Endothelial cell (in vitro differentiated cells): ENCODE data around the gene CCNG1. TPM values are rescaled to one million over a fixed set of nuclear protein-coding genes. Genes with fewer than 3 reads are reported as not detected.

ENCODE experiments used
- DNase-seq: peaks from one replicate; pipeline ENCODE4 v3.0.0; 2021; ENCODE audit warnings: low spot score
- H3K27ac Mint-ChIP-seq: one replicate; pipeline ENCODE4 v1.8.0; 2021; ENCODE audit warnings: mixed read lengths, inconsistent platforms; ENCODE audit not compliant: unreplicated experiment
- H3K27me3 Mint-ChIP-seq: one replicate; pipeline ENCODE4 v1.8.0; 2021; ENCODE audit warnings: mild to moderate bottlenecking, moderate library complexity, mixed read lengths, inconsistent platforms; ENCODE audit not compliant: unreplicated experiment
- H3K36me3 Mint-ChIP-seq: one replicate; pipeline ENCODE4 v1.8.0; 2021; ENCODE audit warnings: mild to moderate bottlenecking, low read depth, mixed read lengths, inconsistent platforms; ENCODE audit not compliant: unreplicated experiment
- H3K4me1 Mint-ChIP-seq: one replicate; pipeline ENCODE4 v1.8.0; 2021; ENCODE audit warnings: mild to moderate bottlenecking, mixed read lengths, inconsistent platforms; ENCODE audit not compliant: unreplicated experiment
- H3K4me3 Mint-ChIP-seq: one replicate; pipeline ENCODE4 v1.8.0; 2021; ENCODE audit warnings: mild to moderate bottlenecking, mixed read lengths, inconsistent platforms; ENCODE audit not compliant: unreplicated experiment
- H3K9me3 Mint-ChIP-seq: one replicate; pipeline ENCODE4 v1.8.0; 2021; ENCODE audit warnings: mixed read lengths, inconsistent platforms; ENCODE audit not compliant: unreplicated experiment
- total RNA-seq: library from RNA; stranded (reverse); fragmentation: NEBNext Ultra II Directional; extraction: Animal tissue kit (Norgen Biotek cat#: 25700); gene quantifications from one replicate; pipeline ENCODE4 v1.2.1, GENCODE V29; 2021; ENCODE audit not compliant: unreplicated experiment
- TF ChIP-seq, protein P1 (sequence below): fragments of 200-600 bp; sonication (generic); IDR thresholded peaks from one replicate; pipeline ENCODE4 v1.5.0; 2021; ENCODE audit warnings: antibody characterized with exemption; ENCODE audit not compliant: unreplicated experiment

CCNG1 gene
- total RNA-seq, 1 donor from 2014 or later = 360 TPM

DNA sequence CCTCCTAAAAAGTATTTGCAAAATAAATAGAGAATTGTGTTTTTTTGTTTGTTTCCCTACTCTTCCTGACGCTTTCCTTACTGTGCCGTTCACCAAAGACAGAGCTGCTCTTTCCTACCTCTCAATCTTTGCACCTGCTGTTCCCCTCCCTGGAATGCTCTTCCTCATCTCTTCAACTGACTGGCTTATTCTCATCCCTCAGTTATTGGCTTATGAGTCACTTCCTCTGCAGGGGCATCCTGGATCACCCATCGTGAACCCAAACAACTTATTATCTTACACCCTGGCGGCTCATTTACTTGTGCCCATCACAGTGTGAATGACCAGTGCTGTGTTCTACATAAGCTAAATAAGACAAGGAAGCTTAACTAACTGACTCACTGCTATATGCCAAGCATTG lies 36.1 kb upstream of the CCNG1 start:
- H3K4me1 Mint-ChIP-seq = peaks cover 17% of the 10 kb centered on the region

DNA sequence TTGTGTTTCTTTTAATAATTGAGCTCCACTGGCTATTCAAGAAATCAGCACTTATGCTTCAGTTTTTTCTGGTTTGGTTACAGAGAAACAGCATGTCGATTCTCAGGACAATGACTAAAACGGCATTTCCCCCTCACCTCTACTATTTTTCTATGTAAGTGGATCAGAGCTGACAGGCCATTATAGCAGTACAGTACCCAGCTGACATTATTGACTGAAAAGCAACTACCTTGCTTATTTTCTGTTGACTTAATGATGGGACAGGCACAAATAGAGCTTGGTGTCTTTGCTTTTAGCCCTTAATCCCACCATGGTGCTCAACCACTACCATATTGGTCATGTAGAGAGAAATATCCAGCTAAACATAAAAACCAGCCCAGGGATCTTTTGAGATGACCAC lies 35.4 kb upstream of the CCNG1 start:
- Mint-ChIP-seq H3K27ac (no peak overlapping the region), H3K36me3 (no peaks in the 10 kb centered on the region), H3K4me1 (peaks cover 22% of the 10 kb centered on the region), H3K4me3 (no peak overlapping the region), H3K27me3 (no peaks in the 10 kb centered on the region), H3K9me3 (no peaks in the 10 kb centered on the region)
- TF ChIP-seq, protein P1, sequence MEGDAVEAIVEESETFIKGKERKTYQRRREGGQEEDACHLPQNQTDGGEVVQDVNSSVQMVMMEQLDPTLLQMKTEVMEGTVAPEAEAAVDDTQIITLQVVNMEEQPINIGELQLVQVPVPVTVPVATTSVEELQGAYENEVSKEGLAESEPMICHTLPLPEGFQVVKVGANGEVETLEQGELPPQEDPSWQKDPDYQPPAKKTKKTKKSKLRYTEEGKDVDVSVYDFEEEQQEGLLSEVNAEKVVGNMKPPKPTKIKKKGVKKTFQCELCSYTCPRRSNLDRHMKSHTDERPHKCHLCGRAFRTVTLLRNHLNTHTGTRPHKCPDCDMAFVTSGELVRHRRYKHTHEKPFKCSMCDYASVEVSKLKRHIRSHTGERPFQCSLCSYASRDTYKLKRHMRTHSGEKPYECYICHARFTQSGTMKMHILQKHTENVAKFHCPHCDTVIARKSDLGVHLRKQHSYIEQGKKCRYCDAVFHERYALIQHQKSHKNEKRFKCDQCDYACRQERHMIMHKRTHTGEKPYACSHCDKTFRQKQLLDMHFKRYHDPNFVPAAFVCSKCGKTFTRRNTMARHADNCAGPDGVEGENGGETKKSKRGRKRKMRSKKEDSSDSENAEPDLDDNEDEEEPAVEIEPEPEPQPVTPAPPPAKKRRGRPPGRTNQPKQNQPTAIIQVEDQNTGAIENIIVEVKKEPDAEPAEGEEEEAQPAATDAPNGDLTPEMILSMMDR = no peak
- DNase-seq = no peak

More for the DNA sequence above, 36.1 kb upstream of the CCNG1 start:
- no peak for DNase-seq
- H3K4me3 Mint-ChIP-seq = no peak overlapping the region
- no peaks in the 10 kb centered on the region for H3K36me3 Mint-ChIP-seq
- H3K27ac Mint-ChIP-seq = no peak overlapping the region
- no peaks in the 10 kb centered on the region for H3K27me3 Mint-ChIP-seq
- TF ChIP-seq, protein P1 = no peak
- no peaks in the 10 kb centered on the region for H3K9me3 Mint-ChIP-seq

DNA sequence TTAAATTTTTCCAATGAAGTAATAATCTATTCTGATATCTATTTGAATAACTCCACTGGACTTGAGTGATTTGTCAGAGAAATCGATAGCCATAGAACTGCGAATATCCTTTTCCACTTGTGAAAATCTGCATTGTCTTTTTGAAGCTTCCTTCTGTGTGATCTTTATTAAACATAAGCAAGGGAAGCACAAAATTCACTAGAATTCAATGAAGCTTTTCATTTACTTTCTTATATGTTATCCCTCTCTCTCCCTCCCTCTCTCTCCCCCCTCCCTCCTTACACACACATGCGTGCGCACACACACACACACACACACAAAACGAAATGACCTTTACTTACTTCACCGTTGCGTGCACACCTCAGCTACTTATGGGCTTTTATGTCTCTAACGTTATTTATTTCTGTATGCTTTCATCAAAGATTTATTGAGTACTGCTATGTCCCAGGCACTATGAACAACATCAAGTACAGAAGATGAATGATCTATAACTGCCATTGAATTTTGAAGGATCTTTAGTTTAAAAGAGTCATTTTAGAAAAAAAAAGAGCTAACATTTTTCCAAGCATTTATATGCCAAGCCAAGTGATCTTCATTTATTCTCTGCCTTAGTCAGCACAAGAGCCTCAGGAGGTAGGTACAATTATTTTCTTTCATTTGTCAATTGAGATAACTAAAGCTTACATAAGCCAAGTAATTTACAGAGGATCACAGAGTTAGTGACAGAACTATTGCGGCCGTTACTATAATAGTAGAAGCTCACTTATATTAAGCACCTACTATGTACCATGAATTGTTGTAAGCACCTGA lies 32.8 kb upstream of the CCNG1 start:
- Mint-ChIP-seq H3K4me3 (no peak overlapping the region), H3K4me1 (peaks cover 15% of the 10 kb centered on the region), H3K9me3 (no peaks in the 10 kb centered on the region), H3K36me3 (no peaks in the 10 kb centered on the region), H3K27ac (no peak overlapping the region), H3K27me3 (peaks cover 4% of the 10 kb centered on the region)
- DNase-seq = no peak
- TF ChIP-seq, protein P1 = no peak

DNA sequence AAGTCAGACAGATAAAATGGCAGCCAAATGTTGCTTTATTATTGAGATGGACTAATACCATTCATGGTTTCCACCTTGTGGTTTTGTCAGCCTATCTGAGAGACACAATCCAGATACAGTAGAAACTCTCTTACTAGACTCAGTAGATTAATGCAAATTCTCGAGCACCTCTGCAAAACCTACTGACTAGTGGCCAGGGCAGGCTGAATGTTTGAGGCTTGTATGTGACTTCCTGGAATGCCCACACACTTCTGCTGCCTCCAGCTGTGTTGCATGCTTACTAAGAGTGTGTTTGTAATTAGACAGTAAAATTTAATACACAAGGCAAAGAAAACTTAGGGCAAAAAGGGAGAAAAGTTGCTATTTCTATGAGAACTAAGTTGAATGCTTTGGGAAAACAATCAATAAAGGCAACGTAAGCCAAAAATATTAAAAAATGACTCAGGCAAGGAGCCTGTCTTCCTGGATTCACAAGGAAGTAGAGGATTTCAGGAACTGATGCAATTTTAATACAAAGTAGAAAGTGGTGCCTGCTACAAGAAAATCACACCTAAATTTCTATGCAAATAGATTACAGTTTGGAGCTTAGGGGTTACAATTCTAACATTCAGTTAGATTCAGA lies 30.2 kb upstream of the CCNG1 start:
- H3K27me3 Mint-ChIP-seq = peaks cover 6% of the 10 kb centered on the region
- H3K4me3 Mint-ChIP-seq = no peak overlapping the region
- no peaks in the 10 kb centered on the region for H3K9me3 Mint-ChIP-seq
- DNase-seq = no peak
- TF ChIP-seq, protein P1 = no peak
- H3K4me1 Mint-ChIP-seq = peaks cover 15% of the 10 kb centered on the region
- H3K36me3 Mint-ChIP-seq = no peaks in the 10 kb centered on the region
- H3K27ac Mint-ChIP-seq = no peak overlapping the region
